ENCODE results near the gene RFX3. TPM values are rescaled to one million over a fixed set of nuclear protein-coding genes. Genes with fewer than 3 reads are reported as not detected.

RFX3 gene
- total RNA-seq, 2 donors from 2014 or later: 2.2 to 2.7 TPM

DNA sequence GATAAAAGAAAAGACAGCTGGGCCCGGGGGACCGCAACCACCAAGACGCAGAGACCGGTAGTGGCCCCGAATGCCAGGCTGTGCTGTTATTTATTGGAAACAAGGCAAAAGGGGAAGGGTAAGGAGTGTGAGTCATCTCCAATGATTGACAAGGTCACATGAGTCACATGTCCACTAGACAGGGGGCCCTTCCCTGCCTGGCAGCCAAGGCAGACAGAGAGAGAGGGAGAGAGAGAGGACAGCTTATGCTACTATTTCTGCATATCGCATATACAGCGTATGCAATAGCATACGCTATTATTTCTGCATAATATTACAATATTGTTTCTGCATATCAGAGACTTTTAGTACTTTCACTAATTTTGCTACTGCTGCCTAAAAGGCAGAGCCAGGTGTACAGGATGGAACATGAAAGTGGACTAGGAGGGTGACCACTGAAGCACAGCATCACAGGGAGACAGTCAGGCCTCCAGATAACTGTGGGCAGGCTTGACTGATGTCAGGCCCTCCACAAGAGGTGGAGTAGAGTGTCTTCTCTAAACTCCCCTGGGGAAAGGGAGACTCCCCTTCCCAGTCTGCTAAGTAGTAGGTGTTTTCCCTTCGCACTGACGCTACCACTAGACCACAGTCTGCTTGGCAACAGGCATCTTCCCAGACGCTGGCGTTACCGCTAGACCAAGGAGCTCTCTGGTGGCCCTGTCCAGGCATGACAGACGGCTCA is 50.3 kb downstream of the RFX3 start:
- Histone ChIP-seq H3K27me3 (no peaks in the 10 kb centered on the region), H3K9me3 (peaks cover 0 to 9% of the 10 kb centered on the region in 2 donors), H3K27ac (no peak overlapping the region), H3K36me3 (no peaks in the 10 kb centered on the region), H3K4me1 (peaks cover 0 to 18% of the 10 kb centered on the region in 2 donors), H3K4me3 (no peak overlapping the region)
- no peak for DNase-seq (ENCODE audit: low spot score)
- TF ChIP-seq, protein P1, sequence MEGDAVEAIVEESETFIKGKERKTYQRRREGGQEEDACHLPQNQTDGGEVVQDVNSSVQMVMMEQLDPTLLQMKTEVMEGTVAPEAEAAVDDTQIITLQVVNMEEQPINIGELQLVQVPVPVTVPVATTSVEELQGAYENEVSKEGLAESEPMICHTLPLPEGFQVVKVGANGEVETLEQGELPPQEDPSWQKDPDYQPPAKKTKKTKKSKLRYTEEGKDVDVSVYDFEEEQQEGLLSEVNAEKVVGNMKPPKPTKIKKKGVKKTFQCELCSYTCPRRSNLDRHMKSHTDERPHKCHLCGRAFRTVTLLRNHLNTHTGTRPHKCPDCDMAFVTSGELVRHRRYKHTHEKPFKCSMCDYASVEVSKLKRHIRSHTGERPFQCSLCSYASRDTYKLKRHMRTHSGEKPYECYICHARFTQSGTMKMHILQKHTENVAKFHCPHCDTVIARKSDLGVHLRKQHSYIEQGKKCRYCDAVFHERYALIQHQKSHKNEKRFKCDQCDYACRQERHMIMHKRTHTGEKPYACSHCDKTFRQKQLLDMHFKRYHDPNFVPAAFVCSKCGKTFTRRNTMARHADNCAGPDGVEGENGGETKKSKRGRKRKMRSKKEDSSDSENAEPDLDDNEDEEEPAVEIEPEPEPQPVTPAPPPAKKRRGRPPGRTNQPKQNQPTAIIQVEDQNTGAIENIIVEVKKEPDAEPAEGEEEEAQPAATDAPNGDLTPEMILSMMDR (IDR thresholded peaks at IDR 0.05): no peak

DNA sequence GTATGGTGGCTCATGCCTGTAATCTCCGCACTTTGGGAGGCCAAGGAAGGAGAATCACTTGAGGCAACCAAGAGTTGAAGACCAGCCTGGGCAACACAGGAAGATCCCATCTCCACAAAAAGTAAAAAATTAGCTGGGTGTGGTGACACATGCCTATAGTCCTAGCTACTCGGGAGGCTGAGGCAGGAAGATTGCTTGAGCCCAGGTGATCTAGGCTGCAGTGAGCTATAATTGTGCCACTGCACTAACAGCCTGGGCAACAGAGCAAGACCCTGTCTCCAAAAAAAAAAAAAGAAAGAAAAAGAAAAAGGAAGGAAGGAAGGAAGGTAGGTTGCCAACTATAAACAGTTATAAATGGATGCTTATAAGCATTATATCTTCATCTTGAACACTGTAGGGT is 51.0 kb downstream of the RFX3 start:
- peaks cover 0 to 18% of the 10 kb centered on the region in 2 donors for H3K4me1 ChIP-seq
- no peak overlapping the region for H3K27ac ChIP-seq
- no peak overlapping the region for H3K4me3 ChIP-seq
- H3K27me3 ChIP-seq: no peaks in the 10 kb centered on the region
- no peak for DNase-seq (ENCODE audit: low spot score)
- TF ChIP-seq, protein P1 (IDR thresholded peaks at IDR 0.05): no peak
- peaks cover 0 to 9% of the 10 kb centered on the region in 2 donors for H3K9me3 ChIP-seq
- no peaks in the 10 kb centered on the region for H3K36me3 ChIP-seq

GRCh38 chr9:3473405-3473804 is 52.4 kb downstream of the RFX3 start:
- Histone ChIP-seq H3K36me3 (no peaks in the 10 kb centered on the region), H3K27me3 (no peaks in the 10 kb centered on the region), H3K4me1 (peaks cover 0 to 19% of the 10 kb centered on the region in 2 donors), H3K4me3 (no peak overlapping the region), H3K9me3 (peaks cover 0 to 9% of the 10 kb centered on the region in 2 donors), H3K27ac (no peak overlapping the region)
- TF ChIP-seq, protein P1 (IDR thresholded peaks at IDR 0.05): no peak
- DNase-seq (ENCODE audit: low spot score): no peak

DNA sequence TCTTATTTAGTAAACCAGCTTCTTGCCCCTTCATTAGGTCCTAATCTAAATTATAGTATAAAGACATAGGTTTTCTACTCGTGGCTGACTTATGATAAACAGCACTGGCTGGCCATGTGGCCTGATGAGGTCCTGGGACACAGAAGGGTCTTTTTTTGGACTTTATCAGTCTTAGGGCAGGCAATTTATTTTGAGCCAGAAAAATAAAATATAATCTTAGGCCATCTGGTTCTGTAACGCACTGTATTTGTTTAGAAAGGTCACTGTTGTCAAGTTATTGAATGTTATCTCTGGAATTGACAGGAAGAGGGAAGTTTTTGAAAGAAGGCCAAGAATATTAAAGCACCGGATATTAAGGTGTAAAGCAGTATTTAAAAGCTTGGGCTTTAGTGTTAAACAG is 53.9 kb downstream of the RFX3 start:
- TF ChIP-seq, protein P1 (IDR thresholded peaks at IDR 0.05): no peak
- H3K4me1 ChIP-seq: peaks cover 0 to 30% of the 10 kb centered on the region in 2 donors
- no peak for DNase-seq (ENCODE audit: low spot score)
- H3K4me3 ChIP-seq: no peak overlapping the region
- H3K36me3 ChIP-seq: no peaks in the 10 kb centered on the region
- no peaks in the 10 kb centered on the region for H3K9me3 ChIP-seq
- peak overlapping the region in 1 of 2 donors; percentile 24 for H3K27ac ChIP-seq
- no peaks in the 10 kb centered on the region for H3K27me3 ChIP-seq

DNA sequence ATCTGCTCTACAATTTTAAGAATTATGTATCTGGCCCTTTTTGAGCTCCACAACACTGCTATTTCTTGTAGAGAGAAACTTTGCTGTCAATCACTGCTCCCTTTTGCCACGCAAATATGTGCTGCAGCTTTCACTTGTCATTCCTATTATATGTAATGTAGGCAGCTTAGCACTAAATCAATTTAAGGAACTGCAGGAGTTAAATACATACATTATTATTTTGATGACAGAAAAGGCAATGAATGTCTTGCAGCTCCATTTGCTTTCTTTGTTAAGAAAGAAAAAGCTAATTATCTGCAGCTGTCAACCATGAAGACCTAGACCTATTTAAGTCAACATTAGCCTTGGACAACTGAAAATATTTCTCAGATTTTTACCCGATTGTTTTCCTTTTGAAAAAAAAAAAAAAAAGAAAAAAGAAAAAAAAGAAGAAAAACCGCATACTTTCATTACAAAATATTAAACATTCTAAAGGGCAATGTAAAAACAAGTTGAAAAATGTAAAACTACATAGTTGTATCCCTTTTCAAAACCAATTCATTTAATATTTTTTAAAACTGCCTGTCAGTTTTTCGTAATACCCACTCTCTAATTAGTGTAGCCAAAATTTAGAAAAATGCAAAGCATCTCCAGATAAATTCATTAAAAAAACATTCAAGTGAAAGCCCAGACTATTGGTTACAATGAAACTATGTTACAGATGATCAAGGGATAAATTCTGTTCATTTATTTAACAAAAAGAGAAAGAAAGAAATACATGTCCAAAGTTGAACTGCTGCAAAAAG is 57.2 kb downstream of the RFX3 start:
- Histone ChIP-seq H3K4me3 (no peak overlapping the region), H3K9me3 (no peaks in the 10 kb centered on the region), H3K36me3 (no peaks in the 10 kb centered on the region), H3K4me1 (peaks cover 0 to 27% of the 10 kb centered on the region in 2 donors), H3K27me3 (no peaks in the 10 kb centered on the region), H3K27ac (no peak overlapping the region)
- TF ChIP-seq, protein P1 (IDR thresholded peaks at IDR 0.05): no peak
- no peak for DNase-seq (ENCODE audit: low spot score)
